Neural crest cell (in vitro differentiated cells): ENCODE data around the gene MYBBP1A. TPM values are rescaled to one million over a fixed set of nuclear protein-coding genes. Genes with fewer than 3 reads are reported as not detected.
A peak's percentile ranks its signal among the peaks of the same experiment; 100 is the strongest.
"Not testable (repeated sequence)": the region's sequence is repeated elsewhere in the genome, so short reads cannot be mapped to it uniquely, and the experiment has no call there.

Source experiments
- DNase-seq: peaks from one replicate; pipeline ENCODE4 v3.0.0; 2021; ENCODE audit warnings: low read depth, mixed read lengths, low spot score
- H3K27ac Mint-ChIP-seq: one replicate; pipeline ENCODE4 v1.8.0; 2021; ENCODE audit warnings: mild to moderate bottlenecking, mixed read lengths; ENCODE audit not compliant: unreplicated experiment
- H3K27me3 Mint-ChIP-seq: 2 replicates; pipeline ENCODE4 v1.8.0; 2021; ENCODE audit warnings: low read depth, mild to moderate bottlenecking, mixed read lengths
- H3K36me3 Mint-ChIP-seq: 2 replicates; pipeline ENCODE4 v1.8.0; 2021; ENCODE audit warnings: low read depth, mild to moderate bottlenecking, mixed read lengths
- H3K4me1 Mint-ChIP-seq: 2 replicates; pipeline ENCODE4 v1.8.0; 2021; ENCODE audit warnings: mixed read lengths
- H3K4me3 Mint-ChIP-seq: one replicate; pipeline ENCODE4 v1.8.0; 2021; ENCODE audit warnings: mild to moderate bottlenecking, mixed read lengths
- H3K9me3 Mint-ChIP-seq: 2 replicates; pipeline ENCODE4 v1.8.0; 2021; ENCODE audit warnings: mixed read lengths
- total RNA-seq: library from RNA; stranded (reverse); gene quantifications from 2 replicates; pipeline ENCODE4 v1.2.1, GENCODE V29; 2021
- TF ChIP-seq, protein P1 (sequence below): fragments of 200-600 bp; sonication (generic); conservative IDR thresholded peaks from 2 replicates; pipeline ENCODE4 v1.5.0; 2021; ENCODE audit warnings: antibody characterized with exemption, mild to moderate bottlenecking

Gene MYBBP1A
- total RNA-seq, 1 donor from 2014 or later, result 69.3 TPM

DNA sequence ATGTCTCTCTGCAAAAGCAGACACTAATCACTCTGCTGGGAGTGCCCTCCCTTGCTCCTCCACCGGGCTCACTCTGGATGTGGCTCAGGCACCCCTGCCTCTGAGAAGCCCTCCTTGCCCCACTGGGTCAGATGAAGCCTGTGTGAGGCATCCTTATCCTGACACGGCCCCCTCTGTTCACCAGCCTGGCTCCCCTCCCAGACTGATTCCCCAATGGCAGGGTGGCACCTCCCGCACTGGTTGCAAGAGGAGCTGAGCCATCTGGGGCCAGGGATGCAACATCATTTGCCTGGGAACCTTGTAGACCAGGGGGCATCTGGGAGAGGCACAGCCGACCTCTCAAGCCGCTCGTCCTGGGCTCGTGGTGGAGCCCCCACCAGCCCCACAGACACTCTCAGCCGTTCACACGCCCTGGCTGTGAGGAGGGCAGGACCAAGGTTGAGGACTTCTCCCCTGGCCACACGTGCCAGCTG is 35.8 kb upstream of the MYBBP1A start:
- Mint-ChIP-seq H3K27ac (no peak overlapping the region), H3K9me3 (no peaks in the 10 kb centered on the region), H3K27me3 (peaks cover 21% of the 10 kb centered on the region), H3K4me1 (peaks cover 12% of the 10 kb centered on the region), H3K4me3 (no peak overlapping the region), H3K36me3 (no peaks in the 10 kb centered on the region)
- no peak for DNase-seq
- TF ChIP-seq, protein P1, sequence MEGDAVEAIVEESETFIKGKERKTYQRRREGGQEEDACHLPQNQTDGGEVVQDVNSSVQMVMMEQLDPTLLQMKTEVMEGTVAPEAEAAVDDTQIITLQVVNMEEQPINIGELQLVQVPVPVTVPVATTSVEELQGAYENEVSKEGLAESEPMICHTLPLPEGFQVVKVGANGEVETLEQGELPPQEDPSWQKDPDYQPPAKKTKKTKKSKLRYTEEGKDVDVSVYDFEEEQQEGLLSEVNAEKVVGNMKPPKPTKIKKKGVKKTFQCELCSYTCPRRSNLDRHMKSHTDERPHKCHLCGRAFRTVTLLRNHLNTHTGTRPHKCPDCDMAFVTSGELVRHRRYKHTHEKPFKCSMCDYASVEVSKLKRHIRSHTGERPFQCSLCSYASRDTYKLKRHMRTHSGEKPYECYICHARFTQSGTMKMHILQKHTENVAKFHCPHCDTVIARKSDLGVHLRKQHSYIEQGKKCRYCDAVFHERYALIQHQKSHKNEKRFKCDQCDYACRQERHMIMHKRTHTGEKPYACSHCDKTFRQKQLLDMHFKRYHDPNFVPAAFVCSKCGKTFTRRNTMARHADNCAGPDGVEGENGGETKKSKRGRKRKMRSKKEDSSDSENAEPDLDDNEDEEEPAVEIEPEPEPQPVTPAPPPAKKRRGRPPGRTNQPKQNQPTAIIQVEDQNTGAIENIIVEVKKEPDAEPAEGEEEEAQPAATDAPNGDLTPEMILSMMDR, result no peak

DNA sequence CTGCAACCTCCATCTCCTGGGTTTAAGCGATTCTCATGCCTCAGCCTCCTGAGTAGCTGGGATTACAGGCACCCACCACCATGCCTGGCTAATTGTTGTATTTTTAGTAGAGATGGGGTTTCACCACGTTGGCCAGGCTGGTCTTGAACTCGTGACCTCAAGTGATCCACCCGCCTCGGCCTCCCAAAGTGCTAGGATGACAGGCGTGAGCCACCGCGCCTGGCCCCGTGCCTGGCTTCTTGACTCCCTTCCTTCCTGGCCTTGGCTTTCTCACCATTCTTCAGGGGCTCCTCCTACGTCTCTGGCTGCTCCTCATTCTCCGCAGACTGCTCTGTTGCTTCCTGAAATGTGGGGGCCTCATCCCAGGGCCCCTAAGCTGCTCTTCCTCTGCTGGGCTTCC is 34.9 kb upstream of the MYBBP1A start:
- H3K27ac Mint-ChIP-seq, result peak overlapping the region; percentile 27
- H3K4me3 Mint-ChIP-seq, DNase-seq, H3K9me3 Mint-ChIP-seq, H3K36me3 Mint-ChIP-seq: not testable (repeated sequence)
- peaks cover 31% of the 10 kb centered on the region for H3K27me3 Mint-ChIP-seq
- H3K4me1 Mint-ChIP-seq, result peaks cover 11% of the 10 kb centered on the region

DNA sequence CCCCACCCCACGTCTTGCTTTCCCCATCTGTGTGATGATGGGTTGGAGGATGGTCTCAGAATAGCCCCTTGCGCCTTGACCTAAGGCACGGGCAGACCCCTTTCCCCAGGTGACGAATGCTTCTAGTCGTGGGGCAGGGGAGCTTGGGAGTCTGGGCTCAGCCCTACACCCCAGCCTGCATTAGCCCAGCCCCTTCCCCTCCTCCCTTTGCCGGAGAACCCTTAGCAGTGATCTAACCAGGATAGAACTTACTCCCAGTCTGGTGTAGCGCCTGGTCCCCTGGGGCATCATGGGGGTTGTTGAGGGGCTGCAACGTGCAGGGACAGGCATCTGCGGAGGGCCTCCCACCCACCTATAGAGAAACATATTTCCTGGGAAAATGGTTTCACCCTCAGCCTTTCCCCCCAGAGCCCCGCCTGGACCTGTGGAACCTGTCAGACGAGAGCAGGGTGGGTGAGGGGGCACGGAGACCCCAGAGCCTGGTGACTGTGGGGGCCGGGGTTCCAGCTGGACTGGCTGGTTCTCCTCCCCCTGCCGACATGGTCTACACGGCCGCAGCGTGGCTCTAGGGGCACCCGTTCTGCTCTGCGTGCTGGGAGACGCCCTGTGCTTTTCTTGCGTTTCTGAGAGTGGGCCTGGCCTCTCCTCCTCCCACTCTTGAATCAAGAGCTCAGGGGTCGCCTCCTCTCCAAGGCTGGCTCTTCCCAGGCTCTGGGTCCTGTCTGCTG is 33.9 kb upstream of the MYBBP1A start:
- Mint-ChIP-seq H3K27ac (no peak overlapping the region), H3K36me3 (no peaks in the 10 kb centered on the region), H3K27me3 (peaks cover 32% of the 10 kb centered on the region), H3K9me3 (no peaks in the 10 kb centered on the region), H3K4me1 (peaks cover 6% of the 10 kb centered on the region), H3K4me3 (no peak overlapping the region)
- TF ChIP-seq, protein P1, result no peak
- DNase-seq, result no peak

DNA sequence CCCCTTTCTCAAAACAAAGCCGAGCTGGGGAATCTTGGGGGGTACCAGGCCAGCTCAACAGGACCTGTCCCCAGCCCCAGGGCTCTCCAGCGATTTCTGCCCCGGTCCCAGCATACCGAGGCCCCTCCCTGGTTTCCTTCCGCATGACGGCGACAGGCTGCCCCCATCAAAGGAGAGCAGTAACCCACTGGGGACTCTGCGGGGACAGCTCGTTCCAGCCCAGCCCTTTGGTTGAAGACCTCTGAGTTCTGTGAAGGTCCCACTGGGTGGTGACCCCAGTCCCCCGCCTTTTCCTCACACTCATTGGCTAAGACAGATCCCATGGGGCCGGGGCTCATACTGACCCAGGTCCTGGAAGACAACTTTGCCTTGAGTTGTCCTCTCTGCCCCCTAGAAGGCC is 33.2 kb upstream of the MYBBP1A start:
- Mint-ChIP-seq H3K36me3 (no peaks in the 10 kb centered on the region), H3K4me3 (no peak overlapping the region), H3K27ac (no peak overlapping the region), H3K9me3 (no peaks in the 10 kb centered on the region), H3K4me1 (peaks cover 7% of the 10 kb centered on the region), H3K27me3 (peaks cover 39% of the 10 kb centered on the region)
- TF ChIP-seq, protein P1, result no peak
- DNase-seq, result no peak

DNA sequence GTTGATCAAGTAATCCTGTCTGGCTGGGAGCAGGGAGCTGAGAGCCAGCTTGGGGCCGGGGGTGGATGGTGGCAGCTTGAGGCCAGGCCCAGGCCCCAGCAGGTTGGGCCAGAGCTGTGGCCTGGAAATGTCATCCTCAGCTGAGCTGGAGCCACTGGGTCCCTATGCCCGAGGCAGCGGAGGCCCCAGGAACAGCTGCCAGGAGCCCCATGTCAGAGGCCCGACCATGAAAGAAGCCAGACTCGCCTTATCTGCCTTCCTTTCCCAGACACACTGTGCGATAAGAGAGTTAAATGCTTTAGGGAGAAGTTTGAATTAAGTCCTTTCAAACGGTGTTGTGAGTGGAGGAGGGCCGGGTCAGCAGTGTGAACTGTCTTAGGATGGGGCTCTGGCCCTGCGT is 32.6 kb upstream of the MYBBP1A start:
- peaks cover 44% of the 10 kb centered on the region for H3K27me3 Mint-ChIP-seq
- H3K4me1 Mint-ChIP-seq, result peaks cover 11% of the 10 kb centered on the region
- H3K9me3 Mint-ChIP-seq, result no peaks in the 10 kb centered on the region
- no peak overlapping the region for H3K27ac Mint-ChIP-seq
- DNase-seq, result no peak
- H3K36me3 Mint-ChIP-seq, result no peaks in the 10 kb centered on the region
- TF ChIP-seq, protein P1, result no peak
- H3K4me3 Mint-ChIP-seq, result no peak overlapping the region

DNA sequence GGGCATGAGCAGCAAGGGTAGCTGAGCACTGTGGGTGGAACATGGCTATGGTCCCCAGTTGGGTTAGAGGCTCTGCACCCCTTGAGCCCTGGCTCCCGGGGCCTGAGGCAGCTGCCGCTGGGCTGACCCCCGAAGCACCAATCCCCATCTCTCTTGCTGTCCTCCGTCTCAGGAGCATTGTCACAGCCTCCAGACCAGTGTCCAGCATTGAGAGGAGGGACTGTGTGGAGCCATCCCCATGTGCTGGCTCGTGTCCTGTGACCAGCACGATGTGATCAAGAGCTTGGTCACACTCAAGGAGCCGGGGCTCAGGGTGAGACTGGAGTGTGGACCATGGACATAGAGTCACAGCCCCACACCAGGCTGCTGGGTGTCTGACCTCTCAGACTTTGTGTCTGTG is 32.0 kb upstream of the MYBBP1A start:
- H3K9me3 Mint-ChIP-seq, result no peaks in the 10 kb centered on the region
- DNase-seq, result no peak
- H3K27me3 Mint-ChIP-seq, result peaks cover 46% of the 10 kb centered on the region
- no peak overlapping the region for H3K27ac Mint-ChIP-seq
- H3K36me3 Mint-ChIP-seq, result no peaks in the 10 kb centered on the region
- peaks cover 11% of the 10 kb centered on the region for H3K4me1 Mint-ChIP-seq
- H3K4me3 Mint-ChIP-seq, result no peak overlapping the region
- TF ChIP-seq, protein P1, result no peak
